Keratinocyte (primary cell): Measurements from ENCODE around the gene BLNK. TPM values are rescaled to one million over a fixed set of nuclear protein-coding genes. Genes with fewer than 3 reads are reported as not detected.

ENCODE experiments used
- DNase-seq: peaks from one replicate; pipeline ENCODE4 v3.0.0-alpha.2; 2011; ENCODE audit warnings: low read depth, missing footprints, low spot score
- FAIRE-seq: peaks from 2 replicates; lab custom pipeline; 2011; peaks lifted over from hg19 to GRCh38; lab: Jason Lieb, UNC
- H2AFZ ChIP-seq: 2 replicates; pipeline ENCODE4 v1.6.0; 2012; ENCODE audit warnings: low read length, control low read depth, inconsistent platforms; ENCODE audit not compliant: control insufficient read depth
- H3K27ac ChIP-seq: 2 replicates; pipeline ENCODE4 v1.5.1; 2011; ENCODE audit warnings: low read length; ENCODE audit not compliant: control insufficient read depth, insufficient read depth
- H3K27me3 ChIP-seq: 3 replicates; pipeline ENCODE4 v1.6.0; 2011; ENCODE audit warnings: low read length; ENCODE audit not compliant: control insufficient read depth, insufficient read depth; ENCODE audit errors: extremely low read depth
- H3K36me3 ChIP-seq, 2 experiments: 2 replicates in 1 of 2; 3 replicates in 1 of 2; pipeline ENCODE4 v1.5.1; 2011; ENCODE audit warnings: low read length in 2 of 2, mild to moderate bottlenecking in 1 of 2; ENCODE audit not compliant: control insufficient read depth in 2 of 2, insufficient read depth in 2 of 2; ENCODE audit errors: extremely low read depth in 1 of 2
- H3K4me1 ChIP-seq: 3 replicates; pipeline ENCODE4 v1.5.1; 2011; ENCODE audit warnings: low read length; ENCODE audit not compliant: control insufficient read depth, insufficient read depth; ENCODE audit errors: extremely low read depth
- H3K4me2 ChIP-seq: 3 replicates; pipeline ENCODE4 v1.6.0; 2011; ENCODE audit warnings: low read depth, low read length; ENCODE audit not compliant: control insufficient read depth, insufficient read depth; ENCODE audit errors: extremely low read depth
- H3K4me3 ChIP-seq, 3 experiments: fragments of 200-600 bp in 1 of 3; sonication (generic) in 1 of 3; 2 replicates in 2 of 3; 3 replicates in 1 of 3; pipeline ENCODE4 v1.5.1; 2011 to 2016; ENCODE audit warnings: low read length in 3 of 3, mild to moderate bottlenecking in 3 of 3, control low read depth in 2 of 3, inconsistent platforms in 1 of 3, low read depth in 1 of 3, mixed read lengths in 1 of 3, mixed run types in 1 of 3, moderate library complexity in 1 of 3; ENCODE audit not compliant: control insufficient read depth in 2 of 3, insufficient read depth in 2 of 3; ENCODE audit errors: extremely low read depth in 1 of 3
- H3K79me2 ChIP-seq: 2 replicates; pipeline ENCODE4 v1.6.0; 2012; ENCODE audit warnings: low read length; ENCODE audit not compliant: control insufficient read depth, insufficient read depth
- H3K9ac ChIP-seq: 3 replicates; pipeline ENCODE4 v1.6.0; 2011; ENCODE audit warnings: low read length; ENCODE audit not compliant: control insufficient read depth, insufficient read depth; ENCODE audit errors: extremely low read depth
- H3K9me1 ChIP-seq: 3 replicates; pipeline ENCODE4 v1.6.0; 2011; ENCODE audit warnings: low read length; ENCODE audit not compliant: control insufficient read depth, insufficient read depth; ENCODE audit errors: extremely low read depth
- H3K9me3 ChIP-seq: 2 replicates; pipeline ENCODE4 v1.5.1; 2012; ENCODE audit warnings: low read depth, low read length; ENCODE audit not compliant: control insufficient read depth
- H4K20me1 ChIP-seq: 3 replicates; pipeline ENCODE4 v1.6.0; 2011; ENCODE audit warnings: low read length; ENCODE audit not compliant: control insufficient read depth, insufficient read depth; ENCODE audit errors: extremely low read depth
- EZH2 ChIP-seq: IDR thresholded peaks from one replicate; pipeline ENCODE4 v1.6.1; 2012; ENCODE audit warnings: inconsistent platforms, mild to moderate bottlenecking, low read length, moderate library complexity
- dilution Hi-C: fragments of 300-500 bp; cut with MboI; formaldehyde crosslinking; loops from one replicate; pipeline ENCODE4 v1.7.0; 2020; ENCODE audit warnings: low sequenced_read_pairs; ENCODE audit not compliant: extremely low pct_ligation_motif_present
- polyA plus RNA-seq, 5 experiments: library from polyadenylated mRNA; depleted of rRNA in 3 of 5; stranded (reverse) in 3 of 5; stranded (forward) in 1 of 5; unstranded in 1 of 5; fragments of >200 nt; gene quantifications; 1 replicate in 1 of 5; 2 replicates in 3 of 5; 3 replicates in 1 of 5; pipeline versions ENCODE4 v1.2.1 to v1.2.3, GENCODE V29; 2011 to 2012; ENCODE audit warnings: missing spikeins in 2 of 5, low read depth in 1 of 5, low replicate concordance in 1 of 5
- TF ChIP-seq, protein P1 (sequence below), 3 experiments: IDR thresholded peaks in 1 of 3; conservative IDR thresholded peaks in 1 of 3; optimal IDR thresholded peaks in 1 of 3; 2 replicates in 2 of 3; 3 replicates in 1 of 3; pipeline versions ENCODE3 to v1.5.1; 2011; ENCODE audit warnings: low read length in 3 of 3, mild to moderate bottlenecking in 3 of 3, moderate library complexity in 2 of 3, control low read depth in 1 of 3, inconsistent platforms in 1 of 3; ENCODE audit not compliant: insufficient read depth in 2 of 3; ENCODE audit errors: extremely low read depth in 1 of 3

The BLNK gene
- polyA plus RNA-seq, 1 donor (not counting 4 experiments of a cell fraction or from before 2014, with no cell fraction given) = 2.2 TPM

DNA sequence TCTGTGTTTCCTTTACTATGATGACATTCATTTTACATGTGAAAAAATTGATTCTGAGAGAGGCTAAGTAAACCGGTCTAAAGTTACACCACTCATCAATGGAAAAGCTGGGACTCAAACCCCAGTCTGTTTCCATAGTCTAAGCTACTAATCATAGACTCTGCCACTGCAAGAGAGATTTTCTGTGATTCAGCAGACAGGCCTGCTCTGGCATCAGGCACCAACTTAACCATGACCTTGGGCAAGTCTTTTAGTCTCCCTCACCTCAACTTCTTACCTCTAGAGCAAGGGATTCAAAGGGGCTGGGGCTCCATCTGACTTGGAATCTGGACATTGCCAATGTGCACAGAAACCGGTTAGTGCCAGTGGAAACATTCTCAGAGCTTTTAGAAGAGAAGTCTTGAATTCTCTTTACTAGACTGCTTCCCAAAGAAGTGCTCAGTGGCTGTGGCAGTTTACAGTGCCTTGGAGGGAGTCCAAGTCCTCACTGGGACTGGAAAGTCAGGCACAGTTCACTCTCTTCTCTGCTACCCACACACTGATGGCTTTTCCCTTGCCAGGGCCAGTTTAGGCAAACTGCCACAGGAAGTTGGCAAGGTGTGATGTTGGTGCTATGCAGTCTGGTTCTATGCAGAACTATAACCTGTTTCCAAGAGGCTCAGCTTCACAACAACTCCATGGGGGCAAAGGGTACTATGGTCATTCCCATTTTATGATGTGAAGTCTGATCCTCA lies 4.5 kb upstream of the BLNK start:
- no peaks in the 10 kb centered on the region for H3K27me3 ChIP-seq
- dilution Hi-C loops = no loop called here
- H3K4me1 ChIP-seq = peaks cover 48% of the 10 kb centered on the region
- H3K9me3 ChIP-seq = no peaks in the 10 kb centered on the region
- H4K20me1 ChIP-seq = no peaks in the 10 kb centered on the region
- H3K4me2 ChIP-seq = no peak overlapping the region
- H3K27ac ChIP-seq = no peak overlapping the region
- H3K36me3 ChIP-seq = no peaks in the 10 kb centered on the region
- H3K79me2 ChIP-seq = no peaks in the 10 kb centered on the region
- no peak overlapping the region for H3K4me3 ChIP-seq
- no peak overlapping the region for H2AFZ ChIP-seq
- H3K9ac ChIP-seq = no peak overlapping the region
- H3K9me1 ChIP-seq = no peaks in the 10 kb centered on the region
- FAIRE-seq = peak; percentile 58
- DNase-seq = no peak
- TF ChIP-seq, protein P1, sequence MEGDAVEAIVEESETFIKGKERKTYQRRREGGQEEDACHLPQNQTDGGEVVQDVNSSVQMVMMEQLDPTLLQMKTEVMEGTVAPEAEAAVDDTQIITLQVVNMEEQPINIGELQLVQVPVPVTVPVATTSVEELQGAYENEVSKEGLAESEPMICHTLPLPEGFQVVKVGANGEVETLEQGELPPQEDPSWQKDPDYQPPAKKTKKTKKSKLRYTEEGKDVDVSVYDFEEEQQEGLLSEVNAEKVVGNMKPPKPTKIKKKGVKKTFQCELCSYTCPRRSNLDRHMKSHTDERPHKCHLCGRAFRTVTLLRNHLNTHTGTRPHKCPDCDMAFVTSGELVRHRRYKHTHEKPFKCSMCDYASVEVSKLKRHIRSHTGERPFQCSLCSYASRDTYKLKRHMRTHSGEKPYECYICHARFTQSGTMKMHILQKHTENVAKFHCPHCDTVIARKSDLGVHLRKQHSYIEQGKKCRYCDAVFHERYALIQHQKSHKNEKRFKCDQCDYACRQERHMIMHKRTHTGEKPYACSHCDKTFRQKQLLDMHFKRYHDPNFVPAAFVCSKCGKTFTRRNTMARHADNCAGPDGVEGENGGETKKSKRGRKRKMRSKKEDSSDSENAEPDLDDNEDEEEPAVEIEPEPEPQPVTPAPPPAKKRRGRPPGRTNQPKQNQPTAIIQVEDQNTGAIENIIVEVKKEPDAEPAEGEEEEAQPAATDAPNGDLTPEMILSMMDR (optimal IDR thresholded peaks at IDR 0.05 in 1 of 3, IDR thresholded peaks at IDR 0.05 in 1 of 3, conservative IDR thresholded peaks at IDR 0.05 in 1 of 3; ENCODE audit: extremely low read depth in 1 of 3, insufficient read depth in 2 of 3, low read length in 3 of 3) = no peak
- no peak for TF ChIP-seq EZH2

DNA sequence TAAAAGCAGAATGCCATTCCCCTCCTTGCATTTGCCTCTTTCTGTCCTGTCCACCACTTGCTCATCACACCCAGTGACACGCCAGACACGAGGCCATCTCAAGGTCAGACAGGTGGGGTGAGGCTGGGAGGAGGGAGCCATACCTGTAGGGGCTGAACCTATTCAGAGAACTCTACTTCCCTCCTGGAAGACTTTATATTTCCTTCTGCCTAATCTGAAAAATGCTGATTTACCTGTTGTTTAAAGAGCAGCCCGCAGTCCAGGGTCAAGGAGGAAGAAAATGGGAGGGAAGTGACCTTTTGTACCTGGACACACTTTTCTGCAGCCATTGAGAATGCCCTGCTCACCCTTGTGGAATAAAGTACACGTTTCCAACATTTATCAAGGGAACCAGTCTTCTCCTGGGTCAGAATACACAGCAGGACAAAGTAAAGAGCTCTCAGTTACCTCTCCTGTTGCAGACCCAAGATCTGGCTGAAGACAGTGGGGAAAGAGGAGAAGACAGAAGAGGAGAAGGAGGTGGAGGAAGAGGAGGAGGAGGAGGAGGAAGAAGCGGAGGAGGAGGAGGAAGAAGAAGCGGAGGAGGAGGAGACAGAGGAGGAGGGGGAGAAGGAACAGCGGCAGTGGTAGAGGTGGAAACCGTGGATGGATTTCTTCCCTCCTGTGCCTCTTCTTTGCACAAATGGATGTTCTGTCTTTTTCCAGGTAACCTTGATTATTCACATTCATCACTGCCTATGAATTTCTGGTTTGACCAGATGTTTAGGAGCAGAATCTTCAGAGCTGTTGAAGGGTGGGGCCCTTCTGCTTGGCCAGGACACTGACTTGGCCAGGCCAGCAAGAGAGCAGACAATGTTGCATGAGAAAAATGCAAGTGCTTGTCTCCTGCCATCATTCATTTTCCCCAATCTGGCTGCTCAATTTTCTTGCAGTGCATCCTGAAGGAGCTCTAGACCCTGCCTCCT lies 1.2 kb upstream of the BLNK start:
- TF ChIP-seq EZH2 = no peak
- TF ChIP-seq, protein P1 (optimal IDR thresholded peaks at IDR 0.05 in 1 of 3, IDR thresholded peaks at IDR 0.05 in 1 of 3, conservative IDR thresholded peaks at IDR 0.05 in 1 of 3; ENCODE audit: extremely low read depth in 1 of 3, insufficient read depth in 2 of 3, low read length in 3 of 3) = no peak
- H3K27me3 ChIP-seq = no peaks in the 10 kb centered on the region
- peak overlapping the region; percentile 71 for H2AFZ ChIP-seq
- H3K9me3 ChIP-seq = no peaks in the 10 kb centered on the region
- H3K9ac ChIP-seq = no peak overlapping the region
- no peaks in the 10 kb centered on the region for H3K36me3 ChIP-seq
- H3K27ac ChIP-seq = no peak overlapping the region
- no peaks in the 10 kb centered on the region for H3K9me1 ChIP-seq
- H3K4me2 ChIP-seq = peak overlapping the region; percentile 70
- H3K79me2 ChIP-seq = no peaks in the 10 kb centered on the region
- peaks cover 45% of the 10 kb centered on the region for H3K4me1 ChIP-seq
- dilution Hi-C loops = no loop called here
- H3K4me3 ChIP-seq = no peak overlapping the region
- no peak for DNase-seq
- FAIRE-seq = no peak
- no peaks in the 10 kb centered on the region for H4K20me1 ChIP-seq
